GM12878 (cell line): ENCODE measurements around the gene ZBTB5. TPM values are rescaled to one million over a fixed set of nuclear protein-coding genes. Genes with fewer than 3 reads are reported as not detected.

Experiments used
- BACH1 ChIP-seq: fragments of 450-650 bp; IDR thresholded peaks from 2 replicates; pipeline ENCODE4 v1.6.1; 2017; ENCODE audit warnings: mild to moderate bottlenecking, borderline replicate concordance
- CREM ChIP-seq: IDR thresholded peaks from 2 replicates; pipeline ENCODE4 v1.6.1; 2014; ENCODE audit warnings: antibody characterized with exemption, low read depth
- DPF2 ChIP-seq: fragments of 450-650 bp; IDR thresholded peaks from 2 replicates; pipeline ENCODE4 v1.6.1; 2017; ENCODE audit warnings: mild to moderate bottlenecking
- EED ChIP-seq: sonication (generic); IDR thresholded peaks from 2 replicates; pipeline ENCODE4 v1.6.1; 2016; ENCODE audit warnings: antibody characterized with exemption, low read depth
- ETV6 ChIP-seq, 2 experiments: fragments of 450-650 bp in 1 of 2; IDR thresholded peaks in 1 of 2; conservative IDR thresholded peaks in 1 of 2; 2 replicates each; pipeline ENCODE4 v1.6.1; 2014; ENCODE audit warnings: antibody characterized with exemption in 1 of 2, borderline replicate concordance in 1 of 2, low read depth in 1 of 2, mild to moderate bottlenecking in 1 of 2, moderate library complexity in 1 of 2
- FOS ChIP-seq: IDR thresholded peaks from 3 replicates; pipeline ENCODE4 v1.6.1; 2011; ENCODE audit warnings: borderline replicate concordance; ENCODE audit not compliant: insufficient read length; ENCODE audit errors: extremely low read depth
- JUNB ChIP-seq: IDR thresholded peaks from 2 replicates; pipeline ENCODE4 v1.6.1; 2016; ENCODE audit warnings: antibody characterized with exemption, mild to moderate bottlenecking
- MTA3 ChIP-seq: IDR thresholded peaks from 2 replicates; pipeline ENCODE4 v1.6.1; 2012; ENCODE audit warnings: low read length, inconsistent platforms, borderline replicate concordance
- NBN ChIP-seq: fragments of 450-650 bp; IDR thresholded peaks from 2 replicates; pipeline ENCODE4 v1.6.1; 2016
- NFIC ChIP-seq: IDR thresholded peaks from 2 replicates; pipeline ENCODE4 v1.6.1; 2012; ENCODE audit warnings: low read depth, mild to moderate bottlenecking, inconsistent platforms, low read length, moderate library complexity
- NR2F1 ChIP-seq: fragments of 450-650 bp; conservative IDR thresholded peaks from 2 replicates; pipeline ENCODE4 v1.6.1; 2017; ENCODE audit warnings: mild to moderate bottlenecking
- NRF1 ChIP-seq: conservative IDR thresholded peaks from 2 replicates; pipeline ENCODE4 v1.6.1; 2011; ENCODE audit warnings: mild to moderate bottlenecking, low read depth, low read length, improper control_type of control experiment
- PML ChIP-seq: IDR thresholded peaks from 2 replicates; pipeline ENCODE4 v1.6.1; 2012; ENCODE audit warnings: low read length, inconsistent platforms
- POLR2A ChIP-seq: IDR thresholded peaks from 2 replicates; pipeline ENCODE4 v1.6.1; 2011; ENCODE audit warnings: low read depth, mild to moderate bottlenecking, low read length
- POLR2AphosphoS2 ChIP-seq: IDR thresholded peaks from 2 replicates; pipeline ENCODE4 v1.6.1; 2011; ENCODE audit warnings: low read depth, mild to moderate bottlenecking, low read length, improper control_type of control experiment, moderate library complexity
- RFX5 ChIP-seq: IDR thresholded peaks from 2 replicates; pipeline ENCODE4 v1.6.1; 2011; ENCODE audit warnings: low read depth, low read length, improper control_type of control experiment
- RUNX3 ChIP-seq: IDR thresholded peaks from 2 replicates; pipeline ENCODE4 v1.6.1; 2012; ENCODE audit warnings: low read length, inconsistent platforms
- SIX5 ChIP-seq: IDR thresholded peaks from 2 replicates; pipeline ENCODE4 v1.6.1; 2011; ENCODE audit warnings: mild to moderate bottlenecking, low read depth, low read length, moderate library complexity; ENCODE audit not compliant: severe bottlenecking
- TCF3 ChIP-seq: IDR thresholded peaks from 2 replicates; pipeline ENCODE4 v1.6.1; 2012; ENCODE audit warnings: low read depth, mild to moderate bottlenecking, low read length, borderline replicate concordance; ENCODE audit not compliant: insufficient read depth
- polyA plus RNA-seq, 11 experiments: library from polyadenylated mRNA; depleted of rRNA in 4 of 11; unstranded in 6 of 11; stranded (reverse) in 5 of 11; fragments of >200 nt; fragmentation: Nextera tagmentation in 4 of 11; fragmentation: Illumina TruSeq in 1 of 11; extraction: Ambion mirVana in 4 of 11; extraction: Trizol in 1 of 11; gene quantifications; 1 replicate in 1 of 11; 2 replicates in 10 of 11; pipeline versions ENCODE4 v1.2.1 to v1.2.3, GENCODE V29; 2011 to 2016; ENCODE audit warnings: inconsistent platforms in 2 of 11, missing spikeins in 2 of 11, low read depth in 1 of 11
- total RNA-seq, 4 experiments: library from RNA; depleted of rRNA in 3 of 4; stranded (reverse); fragments of >200 nt in 3 of 4; fragmentation: Illumina TruSeq in 1 of 4; extraction: Trizol in 1 of 4; gene quantifications; 2 replicates each; pipeline versions ENCODE4 v1.2.1 to v1.2.3, GENCODE V29; 2013 to 2021
- TF ChIP-seq, protein P1 (sequence below): fragments of 450-650 bp; IDR thresholded peaks from 2 replicates; pipeline ENCODE4 v1.6.1; 2016; ENCODE audit warnings: mild to moderate bottlenecking, moderate library complexity, borderline replicate concordance
- TF ChIP-seq, protein P2 (sequence below): IDR thresholded peaks from 2 replicates; pipeline ENCODE4 v1.6.1; 2012; ENCODE audit warnings: low read depth, low read length, improper control_type of control experiment
- TF ChIP-seq, protein P3 (sequence below): IDR thresholded peaks from 2 replicates; pipeline ENCODE4 v1.6.1; 2011; ENCODE audit warnings: borderline replicate concordance, low read depth, mild to moderate bottlenecking, moderate library complexity, mixed read lengths, low read length; ENCODE audit not compliant: insufficient read depth; ENCODE audit errors: extremely low read length
- TF ChIP-seq, protein P4 (sequence below): fragments of 450-650 bp; IDR thresholded peaks from 2 replicates; pipeline ENCODE4 v1.6.1; 2017; ENCODE audit warnings: low read depth, mild to moderate bottlenecking, moderate library complexity

The ZBTB5 gene
- total and polyA plus RNA-seq, 10 of the 15 experiments (the other 5 are each of a cell fraction or from before 2014, with no cell fraction given) = 1.4 to 32.5 (median 12.1) TPM

DNA sequence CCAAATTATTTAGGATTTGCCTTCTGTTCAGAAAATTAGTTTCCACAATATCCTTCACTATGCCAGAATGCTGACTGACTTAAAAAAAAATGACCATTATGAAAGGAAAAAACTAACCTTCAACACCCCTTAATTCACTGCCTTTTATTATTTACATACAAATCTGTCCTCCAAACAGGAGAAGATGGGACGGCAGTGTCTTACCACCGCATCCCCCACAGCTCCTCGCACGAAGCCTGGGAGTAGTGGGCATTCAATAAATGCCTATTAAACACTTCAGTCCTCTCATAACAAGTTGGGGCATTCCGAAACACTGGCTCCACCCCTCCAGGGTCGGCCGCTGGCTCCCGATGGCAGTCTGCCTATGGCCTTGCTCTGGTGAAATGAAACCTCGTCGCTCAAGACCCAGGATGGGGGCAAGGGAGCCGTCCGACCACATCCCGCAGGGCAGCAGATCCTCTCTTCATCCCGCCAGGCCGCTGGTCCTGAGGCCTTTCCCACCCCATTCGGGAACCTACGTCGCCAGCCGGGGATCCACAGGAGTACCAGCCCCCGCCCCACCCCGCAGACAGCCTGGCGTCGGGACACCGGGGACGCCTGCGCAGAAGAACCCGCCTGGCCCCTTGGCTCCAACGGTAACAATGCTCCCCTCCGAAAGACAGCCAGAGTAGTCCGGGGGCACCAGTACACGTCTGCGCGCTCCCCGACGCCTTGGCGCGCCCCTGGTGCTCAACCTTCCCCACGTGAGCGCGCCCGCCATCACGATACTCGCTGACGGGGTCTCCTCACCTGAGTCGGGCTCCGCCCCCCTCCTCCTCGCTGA, 613 bp downstream of the ZBTB5 start (continued):
- TF ChIP-seq, protein P1, sequence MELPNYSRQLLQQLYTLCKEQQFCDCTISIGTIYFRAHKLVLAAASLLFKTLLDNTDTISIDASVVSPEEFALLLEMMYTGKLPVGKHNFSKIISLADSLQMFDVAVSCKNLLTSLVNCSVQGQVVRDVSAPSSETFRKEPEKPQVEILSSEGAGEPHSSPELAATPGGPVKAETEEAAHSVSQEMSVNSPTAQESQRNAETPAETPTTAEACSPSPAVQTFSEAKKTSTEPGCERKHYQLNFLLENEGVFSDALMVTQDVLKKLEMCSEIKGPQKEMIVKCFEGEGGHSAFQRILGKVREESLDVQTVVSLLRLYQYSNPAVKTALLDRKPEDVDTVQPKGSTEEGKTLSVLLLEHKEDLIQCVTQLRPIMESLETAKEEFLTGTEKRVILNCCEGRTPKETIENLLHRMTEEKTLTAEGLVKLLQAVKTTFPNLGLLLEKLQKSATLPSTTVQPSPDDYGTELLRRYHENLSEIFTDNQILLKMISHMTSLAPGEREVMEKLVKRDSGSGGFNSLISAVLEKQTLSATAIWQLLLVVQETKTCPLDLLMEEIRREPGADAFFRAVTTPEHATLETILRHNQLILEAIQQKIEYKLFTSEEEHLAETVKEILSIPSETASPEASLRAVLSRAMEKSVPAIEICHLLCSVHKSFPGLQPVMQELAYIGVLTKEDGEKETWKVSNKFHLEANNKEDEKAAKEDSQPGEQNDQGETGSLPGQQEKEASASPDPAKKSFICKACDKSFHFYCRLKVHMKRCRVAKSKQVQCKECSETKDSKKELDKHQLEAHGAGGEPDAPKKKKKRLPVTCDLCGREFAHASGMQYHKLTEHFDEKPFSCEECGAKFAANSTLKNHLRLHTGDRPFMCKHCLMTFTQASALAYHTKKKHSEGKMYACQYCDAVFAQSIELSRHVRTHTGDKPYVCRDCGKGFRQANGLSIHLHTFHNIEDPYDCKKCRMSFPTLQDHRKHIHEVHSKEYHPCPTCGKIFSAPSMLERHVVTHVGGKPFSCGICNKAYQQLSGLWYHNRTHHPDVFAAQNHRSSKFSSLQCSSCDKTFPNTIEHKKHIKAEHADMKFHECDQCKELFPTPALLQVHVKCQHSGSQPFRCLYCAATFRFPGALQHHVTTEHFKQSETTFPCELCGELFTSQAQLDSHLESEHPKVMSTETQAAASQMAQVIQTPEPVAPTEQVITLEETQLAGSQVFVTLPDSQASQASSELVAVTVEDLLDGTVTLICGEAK = no peak
- TF ChIP-seq NR2F1 (0 out of 2 replicates have a peak, but pooled peaks have one; percentile 40), NFIC (no peak), CREM (no peak), POLR2AphosphoS2 (peak; percentile 63; the same call in 1 of the 2 replicates), SIX5 (no peak), DPF2 (peak; percentile 66), RUNX3 (peak; percentile 40), MTA3 (no peak), JUNB (no peak), NRF1 (peak; percentile 32; the same call in 1 of the 2 replicates), NBN (peak; percentile 30; the same call in 1 of the 2 replicates), ETV6 (conservative IDR thresholded peaks at IDR 0.05 in 1 of 2, IDR thresholded peaks at IDR 0.05 in 1 of 2; ENCODE audit: borderline replicate concordance in 1 of 2, low read depth in 1 of 2) (no peak), EED (peak; percentile 17; the same call in 1 of the 2 replicates), TCF3 (no peak), FOS (no peak), BACH1 (peak; percentile 90), RFX5 (no peak; the same call in 1 of the 2 replicates), PML (peak; percentile 59; the same call in 1 of the 2 replicates), POLR2A (peak; percentile 89)
- TF ChIP-seq, protein P2, sequence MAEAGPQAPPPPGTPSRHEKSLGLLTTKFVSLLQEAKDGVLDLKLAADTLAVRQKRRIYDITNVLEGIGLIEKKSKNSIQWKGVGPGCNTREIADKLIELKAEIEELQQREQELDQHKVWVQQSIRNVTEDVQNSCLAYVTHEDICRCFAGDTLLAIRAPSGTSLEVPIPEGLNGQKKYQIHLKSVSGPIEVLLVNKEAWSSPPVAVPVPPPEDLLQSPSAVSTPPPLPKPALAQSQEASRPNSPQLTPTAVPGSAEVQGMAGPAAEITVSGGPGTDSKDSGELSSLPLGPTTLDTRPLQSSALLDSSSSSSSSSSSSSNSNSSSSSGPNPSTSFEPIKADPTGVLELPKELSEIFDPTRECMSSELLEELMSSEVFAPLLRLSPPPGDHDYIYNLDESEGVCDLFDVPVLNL = no peak
- TF ChIP-seq, protein P3, sequence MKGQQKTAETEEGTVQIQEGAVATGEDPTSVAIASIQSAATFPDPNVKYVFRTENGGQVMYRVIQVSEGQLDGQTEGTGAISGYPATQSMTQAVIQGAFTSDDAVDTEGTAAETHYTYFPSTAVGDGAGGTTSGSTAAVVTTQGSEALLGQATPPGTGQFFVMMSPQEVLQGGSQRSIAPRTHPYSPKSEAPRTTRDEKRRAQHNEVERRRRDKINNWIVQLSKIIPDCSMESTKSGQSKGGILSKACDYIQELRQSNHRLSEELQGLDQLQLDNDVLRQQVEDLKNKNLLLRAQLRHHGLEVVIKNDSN = peak; percentile 60
- TF ChIP-seq, protein P4, sequence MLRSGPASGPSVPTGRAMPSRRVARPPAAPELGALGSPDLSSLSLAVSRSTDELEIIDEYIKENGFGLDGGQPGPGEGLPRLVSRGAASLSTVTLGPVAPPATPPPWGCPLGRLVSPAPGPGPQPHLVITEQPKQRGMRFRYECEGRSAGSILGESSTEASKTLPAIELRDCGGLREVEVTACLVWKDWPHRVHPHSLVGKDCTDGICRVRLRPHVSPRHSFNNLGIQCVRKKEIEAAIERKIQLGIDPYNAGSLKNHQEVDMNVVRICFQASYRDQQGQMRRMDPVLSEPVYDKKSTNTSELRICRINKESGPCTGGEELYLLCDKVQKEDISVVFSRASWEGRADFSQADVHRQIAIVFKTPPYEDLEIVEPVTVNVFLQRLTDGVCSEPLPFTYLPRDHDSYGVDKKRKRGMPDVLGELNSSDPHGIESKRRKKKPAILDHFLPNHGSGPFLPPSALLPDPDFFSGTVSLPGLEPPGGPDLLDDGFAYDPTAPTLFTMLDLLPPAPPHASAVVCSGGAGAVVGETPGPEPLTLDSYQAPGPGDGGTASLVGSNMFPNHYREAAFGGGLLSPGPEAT = 0 out of 2 replicates have a peak, but pooled peaks have one; percentile 36
